Kidney (tissue), 14 donors: ENCODE results near the gene MACROD2. TPM values are rescaled to one million over a fixed set of nuclear protein-coding genes. Genes with fewer than 3 reads are reported as not detected.

Source experiments
- DNase-seq, 5 donors: peaks; one replicate each; pipeline ENCODE4 v3.0.0-alpha.2; 2013 to 2020
- FAIRE-seq: peaks from 2 replicates; lab custom pipeline; 2012; peaks lifted over from hg19 to GRCh38; lab: Jason Lieb, UNC
- H3K27ac ChIP-seq, 2 donors: one replicate each; pipeline ENCODE4 v1.7.0; 2013; ENCODE audit warnings: low read depth in 2 of 2, low read length in 2 of 2, inconsistent platforms in 1 of 2
- H3K27me3 ChIP-seq: one replicate; pipeline ENCODE4 v1.7.1; 2013; ENCODE audit warnings: low read length, inconsistent platforms; ENCODE audit not compliant: control insufficient read depth, insufficient read depth
- H3K36me3 ChIP-seq, 3 donors: one replicate each; pipeline versions ENCODE4 v1.7.0 to v1.7.1; 2013; ENCODE audit warnings: low read length in 3 of 3, control low read depth in 1 of 3, inconsistent platforms in 1 of 3; ENCODE audit not compliant: insufficient read depth in 3 of 3, control insufficient read depth in 2 of 3
- H3K4me1 ChIP-seq, 3 donors: one replicate each; pipeline versions ENCODE4 v1.7.0 to v1.7.1; 2013; ENCODE audit warnings: low read length in 3 of 3, inconsistent platforms in 1 of 3, low read depth in 1 of 3; ENCODE audit not compliant: control insufficient read depth in 2 of 3, insufficient read depth in 2 of 3
- H3K4me3 ChIP-seq, 3 donors: one replicate each; pipeline versions ENCODE4 v1.7.0 to v1.8.1; 2013; ENCODE audit warnings: low read length in 3 of 3, control low read depth in 1 of 3, inconsistent platforms in 1 of 3
- H3K9ac ChIP-seq, 3 donors: one replicate each; pipeline versions ENCODE4 v1.7.0 to v1.7.1; 2013; ENCODE audit warnings: low read length in 3 of 3, control low read depth in 1 of 3, inconsistent platforms in 1 of 3
- H3K9me3 ChIP-seq, 3 donors: one replicate each; pipeline versions ENCODE4 v1.7.0 to v1.7.1; 2013; ENCODE audit warnings: low read length in 3 of 3, control low read depth in 1 of 3, inconsistent platforms in 1 of 3; ENCODE audit not compliant: control insufficient read depth in 2 of 3, insufficient read depth in 1 of 3
- CTCF ChIP-seq: IDR thresholded peaks from 3 replicates; pipeline ENCODE4 v1.5.1; 2012; ENCODE audit warnings: mild to moderate bottlenecking, moderate library complexity, borderline replicate concordance; ENCODE audit not compliant: insufficient read depth; ENCODE audit errors: extremely low read depth
- intact Hi-C: fragments of 100-400 bp; cut with DNase I; formaldehyde crosslinking; loops from one replicate; pipeline ENCODE4 v1.11.1; 2022
- polyA plus RNA-seq: library from polyadenylated mRNA; stranded (reverse); fragments of 350-450 nt; fragmentation: Illumina TruSeq; extraction: RNeasy Lipid Tissue Mini Kit (QIAGEN cat#74804); gene quantifications from one replicate; pipeline ENCODE4 v1.2.3, GENCODE V29; 2014; ENCODE audit warnings: low read depth, low replicate concordance; ENCODE audit not compliant: insufficient read depth
- total RNA-seq: library from RNA; stranded (reverse); fragmentation: NEBNext Ultra II Directional; extraction: Animal tissue kit (Norgen Biotek cat#: 25700); gene quantifications from one replicate; pipeline ENCODE4 v1.2.1, GENCODE V29; 2021
- donor health status: control.
- donor health status: control.
- donor health status: control.
- donor health status: control.
- donor health status: control.
- donor health status: DM: yes; HTN: yes; CAD: no.
- donor health status: Normal renal cell carcinoma (clear cell type).

The MACROD2 gene
- total and polyA plus RNA-seq, 2 donors from 2014 or later: 3.0 to 10.0 TPM

- H3K27ac ChIP-seq: no peak overlapping the region
- H3K36me3 ChIP-seq: no peaks in the 10 kb centered on the region
- H3K27me3 ChIP-seq: no peaks in the 10 kb centered on the region
- FAIRE-seq (no peak), DNase-seq (peak in 1 of 5 donors; percentile 12)
- no peaks in the 10 kb centered on the region for H3K9me3 ChIP-seq
- H3K9ac ChIP-seq: no peak overlapping the region
- H3K4me3 ChIP-seq: no peak overlapping the region
- no peaks in the 10 kb centered on the region for H3K4me1 ChIP-seq
- TF ChIP-seq CTCF: no peak
- intact Hi-C loops: no loop called here
Observed at GRCh38 chr20:16049529-16050093, 2054.3 kb downstream of the MACROD2 start.

GRCh38 chr20:16050366-16050765 is 2055.1 kb downstream of the MACROD2 start:
- FAIRE-seq: no peak
- TF ChIP-seq CTCF: no peak

GRCh38 chr20:16051968-16052367 is 2056.7 kb downstream of the MACROD2 start:
- no peaks in the 10 kb centered on the region for H3K36me3 ChIP-seq
- FAIRE-seq (no peak), DNase-seq (no peak)
- no peak overlapping the region for H3K4me3 ChIP-seq
- H3K27ac ChIP-seq: no peak overlapping the region
- H3K9me3 ChIP-seq: no peaks in the 10 kb centered on the region
- intact Hi-C loops: no loop called here
- H3K27me3 ChIP-seq: no peaks in the 10 kb centered on the region
- no peaks in the 10 kb centered on the region for H3K4me1 ChIP-seq
- TF ChIP-seq CTCF: no peak
- H3K9ac ChIP-seq: no peak overlapping the region

More at GRCh38 chr20:16050366-16050765, 2055.1 kb downstream of the MACROD2 start:
- no peak for DNase-seq
- no peaks in the 10 kb centered on the region for H3K9me3 ChIP-seq
- no peak overlapping the region for H3K4me3 ChIP-seq
- no peak overlapping the region for H3K9ac ChIP-seq
- no peaks in the 10 kb centered on the region for H3K4me1 ChIP-seq
- H3K27ac ChIP-seq: no peak overlapping the region
- H3K27me3 ChIP-seq: no peaks in the 10 kb centered on the region
- H3K36me3 ChIP-seq: no peaks in the 10 kb centered on the region
- intact Hi-C loops: no loop called here

- Histone ChIP-seq H3K9me3 (no peaks in the 10 kb centered on the region), H3K36me3 (no peaks in the 10 kb centered on the region), H3K4me3 (no peak overlapping the region), H3K27me3 (no peaks in the 10 kb centered on the region), H3K4me1 (no peaks in the 10 kb centered on the region), H3K9ac (no peak overlapping the region), H3K27ac (no peak overlapping the region)
- TF ChIP-seq CTCF: no peak
- no peak for FAIRE-seq
- no peak for DNase-seq
- intact Hi-C loops: no loop called here
Observed at GRCh38 chr20:16052456-16052855, 2057.1 kb downstream of the MACROD2 start.
